Fibroblast of lung (primary cell): ENCODE results near the gene C1orf198. TPM values are rescaled to one million over a fixed set of nuclear protein-coding genes. Genes with fewer than 3 reads are reported as not detected.
A peak's percentile ranks its signal among the peaks of the same experiment; 100 is the strongest.

ENCODE experiments used
- DNase-seq, 2 donors: peaks; one replicate each; pipeline versions ENCODE4 v3.0.0 to v3.0.0-alpha.2; 2010; ENCODE audit warnings: low read depth in 2 of 2
- H2AFZ ChIP-seq: 2 replicates; pipeline ENCODE4 v1.5.1; 2012; ENCODE audit warnings: low read length, control low read depth, inconsistent platforms
- H3K27ac ChIP-seq: 2 replicates; pipeline ENCODE4 v1.5.1; 2011; ENCODE audit warnings: low read length, control low read depth; ENCODE audit not compliant: insufficient read depth
- H3K27me3 ChIP-seq: 2 replicates; pipeline ENCODE4 v1.5.1; 2011; ENCODE audit warnings: mild to moderate bottlenecking, low read length; ENCODE audit not compliant: control insufficient read depth, insufficient read depth
- H3K36me3 ChIP-seq: 2 replicates; pipeline ENCODE4 v1.5.1; 2011; ENCODE audit warnings: low read length; ENCODE audit not compliant: control insufficient read depth, insufficient read depth
- H3K4me1 ChIP-seq: 2 replicates; pipeline ENCODE4 v1.5.1; 2011; ENCODE audit warnings: low read length; ENCODE audit not compliant: control insufficient read depth, insufficient read depth; ENCODE audit errors: extremely low read depth
- H3K4me2 ChIP-seq: 2 replicates; pipeline ENCODE4 v1.5.1; 2011; ENCODE audit warnings: low read length, control low read depth; ENCODE audit not compliant: insufficient read depth; ENCODE audit errors: extremely low read depth
- H3K4me3 ChIP-seq, 4 experiments: fragments of 200-600 bp in 1 of 4; sonication (generic) in 1 of 4; replicated peaks in 1 of 4; 2 replicates each; pipeline ENCODE4 v1.5.1; 2011 to 2016; ENCODE audit warnings: low read length in 4 of 4, low read depth in 3 of 4, mild to moderate bottlenecking in 3 of 4, control low read depth in 2 of 4, inconsistent platforms in 1 of 4, mixed read lengths in 1 of 4; ENCODE audit not compliant: insufficient read depth in 1 of 4; ENCODE audit errors: control extremely low read depth in 1 of 4
- H3K79me2 ChIP-seq: 2 replicates; pipeline ENCODE4 v1.5.1; 2012; ENCODE audit warnings: mild to moderate bottlenecking, low read length, inconsistent platforms; ENCODE audit not compliant: control insufficient read depth, insufficient read depth
- H3K9ac ChIP-seq: 2 replicates; pipeline ENCODE4 v1.5.1; 2011; ENCODE audit warnings: mild to moderate bottlenecking, low read length, control low read depth; ENCODE audit not compliant: insufficient read depth
- H3K9me3 ChIP-seq: 2 replicates; pipeline ENCODE4 v1.5.1; 2012; ENCODE audit warnings: low read depth, low read length; ENCODE audit not compliant: control insufficient read depth, insufficient read depth
- H4K20me1 ChIP-seq: 2 replicates; pipeline ENCODE4 v1.5.1; 2011; ENCODE audit warnings: low read length; ENCODE audit not compliant: control insufficient read depth, insufficient read depth; ENCODE audit errors: extremely low read depth
- CTCF ChIP-seq, 2 donors: IDR thresholded peaks in 1 of 2; conservative IDR thresholded peaks in 1 of 2; 1 replicate in 1 of 2; 2 replicates in 1 of 2; pipeline ENCODE4 v1.5.1; 2011 to 2012; ENCODE audit warnings: low read length in 2 of 2, control low read depth in 1 of 2, inconsistent platforms in 1 of 2, low read depth in 1 of 2, mild to moderate bottlenecking in 1 of 2
- EZH2 ChIP-seq: IDR thresholded peaks from 2 replicates; pipeline ENCODE4 v1.5.1; 2012; ENCODE audit warnings: low read length, control low read depth, mild to moderate bottlenecking; ENCODE audit errors: missing control alignments
- polyA plus RNA-seq, 2 donors: library from polyadenylated mRNA; depleted of rRNA in 1 of 2; stranded (reverse) in 1 of 2; unstranded in 1 of 2; fragments of >200 nt; gene quantifications; 2 replicates each; pipeline ENCODE4 v1.2.1, GENCODE V29; 2011 to 2012; ENCODE audit warnings: missing spikeins in 1 of 2
- total RNA-seq: library from RNA; depleted of rRNA; stranded (reverse); fragments of >200 nt; gene quantifications from 2 replicates; pipeline ENCODE4 v1.2.1, GENCODE V29; 2014

The C1orf198 gene
- total and polyA plus RNA-seq, 2 donors (not counting 1 experiment from before 2014, with no cell fraction given) = 57.8 to 215 TPM

DNA sequence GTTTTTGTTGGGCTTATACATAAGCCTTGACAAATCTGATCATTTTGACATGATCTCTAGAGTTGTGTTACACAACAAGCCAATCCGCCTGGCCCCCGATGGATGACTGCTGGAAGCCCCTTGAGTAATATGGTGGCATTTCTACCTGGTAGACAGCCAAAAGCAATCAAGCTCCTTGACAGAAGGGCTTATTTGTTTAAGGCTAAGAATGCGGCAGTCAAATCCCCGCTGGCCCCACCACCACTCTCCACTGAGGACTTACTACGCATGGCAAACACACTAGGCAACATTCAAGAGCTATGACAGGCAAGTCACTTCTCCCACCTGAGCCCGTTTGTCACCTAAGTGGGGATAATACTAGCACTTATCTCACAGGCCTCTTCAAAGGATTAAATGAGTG, 33.4 kb upstream of the C1orf198 start:
- Histone ChIP-seq H3K36me3 (no peaks in the 10 kb centered on the region), H3K27ac (no peak overlapping the region), H3K79me2 (no peaks in the 10 kb centered on the region), H3K27me3 (no peaks in the 10 kb centered on the region), H3K4me3 (no peak overlapping the region), H3K4me2 (no peak overlapping the region), H3K4me1 (no peaks in the 10 kb centered on the region), H4K20me1 (no peaks in the 10 kb centered on the region), H3K9ac (no peak overlapping the region), H3K9me3 (no peaks in the 10 kb centered on the region), H2AFZ (no peak overlapping the region)
- DNase-seq = peak in 1 of 2 donors; percentile 47
- TF ChIP-seq EZH2 (no peak), CTCF (conservative IDR thresholded peaks at IDR 0.05 in 1 of 2, IDR thresholded peaks at IDR 0.05 in 1 of 2; ENCODE audit: low read depth in 1 of 2, low read length in 2 of 2) (no peak)

DNA sequence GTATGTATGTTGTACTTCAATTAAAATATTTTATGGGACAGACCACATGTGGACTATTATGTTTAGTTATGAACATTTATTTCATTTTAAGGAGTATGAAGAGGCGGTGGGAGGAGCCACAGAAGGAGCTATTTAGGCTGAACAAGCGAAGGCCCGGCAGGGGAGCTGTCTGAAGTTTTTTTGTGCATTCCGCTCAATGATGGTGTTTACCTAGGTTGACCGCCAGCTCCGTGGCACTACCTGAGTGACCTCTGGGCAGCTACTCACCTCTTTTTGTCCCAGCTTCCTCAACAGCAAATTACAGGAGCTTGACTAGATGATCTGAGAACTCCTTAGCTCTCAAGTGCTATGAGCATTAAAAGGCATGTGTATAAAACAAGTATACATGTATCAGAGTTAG, 32.7 kb upstream of the C1orf198 start:
- Histone ChIP-seq H3K79me2 (no peaks in the 10 kb centered on the region), H4K20me1 (no peaks in the 10 kb centered on the region), H3K36me3 (no peaks in the 10 kb centered on the region), H3K9me3 (no peaks in the 10 kb centered on the region), H3K4me1 (no peaks in the 10 kb centered on the region), H3K27ac (no peak overlapping the region), H3K9ac (no peak overlapping the region), H3K27me3 (no peaks in the 10 kb centered on the region), H3K4me3 (no peak overlapping the region), H3K4me2 (no peak overlapping the region), H2AFZ (no peak overlapping the region)
- no peak for TF ChIP-seq CTCF (conservative IDR thresholded peaks at IDR 0.05 in 1 of 2, IDR thresholded peaks at IDR 0.05 in 1 of 2; ENCODE audit: low read depth in 1 of 2, low read length in 2 of 2)
- TF ChIP-seq EZH2 = no peak
- DNase-seq = no peak

DNA sequence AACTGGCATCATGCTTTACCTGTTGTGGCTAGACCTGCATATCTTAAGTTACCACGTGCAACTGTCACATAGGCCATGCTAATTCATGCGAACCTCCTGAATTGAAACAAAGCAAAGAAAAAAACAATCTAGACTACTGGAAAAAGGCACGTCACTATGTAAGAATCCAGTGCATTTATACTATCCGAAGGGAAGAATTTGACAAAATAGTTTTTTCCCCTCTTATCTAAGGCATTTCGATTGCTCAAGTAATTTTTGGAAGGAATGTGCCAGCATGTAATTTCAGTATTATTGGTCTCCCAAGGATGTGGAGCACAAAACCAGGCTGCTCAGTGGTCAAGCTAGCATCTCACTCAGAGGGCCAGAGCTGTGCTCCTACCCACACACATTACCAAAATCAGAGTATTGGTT, 31.5 kb upstream of the C1orf198 start:
- no peak overlapping the region for H3K27ac ChIP-seq
- H3K36me3 ChIP-seq = no peaks in the 10 kb centered on the region
- no peak overlapping the region for H3K4me2 ChIP-seq
- H3K79me2 ChIP-seq = no peaks in the 10 kb centered on the region
- H4K20me1 ChIP-seq = no peaks in the 10 kb centered on the region
- H3K9ac ChIP-seq = no peak overlapping the region
- H3K4me3 ChIP-seq = no peak overlapping the region
- no peaks in the 10 kb centered on the region for H3K4me1 ChIP-seq
- TF ChIP-seq EZH2 (no peak), CTCF (conservative IDR thresholded peaks at IDR 0.05 in 1 of 2, IDR thresholded peaks at IDR 0.05 in 1 of 2; ENCODE audit: low read depth in 1 of 2, low read length in 2 of 2) (no peak)
- H3K9me3 ChIP-seq = no peaks in the 10 kb centered on the region
- H2AFZ ChIP-seq = no peak overlapping the region
- DNase-seq = peak; percentile 58 to 95
- no peaks in the 10 kb centered on the region for H3K27me3 ChIP-seq
